Activated naive CD8-positive, alpha-beta T cell (primary cell): ENCODE results near the gene MORC1.

Experiments
- H3K27ac Mint-ChIP-seq: one replicate; pipeline ENCODE4 v1.8.0; 2021; ENCODE audit warnings: mixed read lengths
- H3K27me3 Mint-ChIP-seq: one replicate; pipeline ENCODE4 v1.8.0; 2021; ENCODE audit warnings: mixed read lengths
- H3K36me3 Mint-ChIP-seq: one replicate; pipeline ENCODE4 v1.8.0; 2021; ENCODE audit warnings: mixed read lengths
- H3K4me1 Mint-ChIP-seq: one replicate; pipeline ENCODE4 v1.8.0; 2021; ENCODE audit warnings: low read depth, mixed read lengths
- H3K4me3 Mint-ChIP-seq: one replicate; pipeline ENCODE4 v1.8.0; 2021; ENCODE audit warnings: mild to moderate bottlenecking, mixed read lengths
- H3K9me3 Mint-ChIP-seq: one replicate; pipeline ENCODE4 v1.8.0; 2021; ENCODE audit warnings: low read depth, mixed read lengths

MORC1 gene

DNA sequence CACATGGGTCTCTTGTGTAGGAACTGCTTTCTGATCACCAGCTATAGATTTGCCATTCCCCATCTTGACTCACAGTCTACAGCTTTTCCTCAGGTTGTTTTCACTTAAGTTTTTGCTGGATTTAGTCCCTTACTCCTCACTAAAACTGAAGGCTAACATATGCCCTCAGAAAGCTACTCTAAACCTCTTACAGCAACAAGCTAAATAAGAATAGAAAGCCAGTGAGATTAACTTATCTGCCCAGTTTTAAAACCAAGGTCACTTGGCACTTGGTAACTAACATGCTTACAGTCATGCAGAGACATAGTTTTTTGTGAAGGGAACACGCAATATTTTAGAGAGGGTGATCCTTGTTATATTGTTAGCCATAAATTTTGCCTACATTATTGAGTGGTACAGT is 164.2 kb downstream of the MORC1 start, which contains the start of gene GUCA1C:
Gene GUCA1C, minus strand, starts transcription at position 180 of the 400 bp plus-strand sequence. Its CDS starts 117 bp downstream, at position 63.
- no peaks in the 10 kb centered on the region for H3K36me3 Mint-ChIP-seq
- H3K27ac Mint-ChIP-seq, result no peak within 1 kb of the TSS
- H3K4me3 Mint-ChIP-seq, result no peak within 1 kb of the TSS
- H3K9me3 Mint-ChIP-seq, result no peaks in the 10 kb centered on the region
- H3K4me1 Mint-ChIP-seq, result no peaks in the 10 kb centered on the region
- H3K27me3 Mint-ChIP-seq, result peaks cover 6% of the 10 kb centered on the region

GRCh38 chr3:108953210-108953609 is 164.7 kb downstream of the MORC1 start:
- Mint-ChIP-seq H3K27me3 (peaks cover 6% of the 10 kb centered on the region), H3K9me3 (no peaks in the 10 kb centered on the region), H3K36me3 (no peaks in the 10 kb centered on the region), H3K4me1 (no peaks in the 10 kb centered on the region), H3K4me3 (no peak overlapping the region), H3K27ac (no peak overlapping the region)

DNA sequence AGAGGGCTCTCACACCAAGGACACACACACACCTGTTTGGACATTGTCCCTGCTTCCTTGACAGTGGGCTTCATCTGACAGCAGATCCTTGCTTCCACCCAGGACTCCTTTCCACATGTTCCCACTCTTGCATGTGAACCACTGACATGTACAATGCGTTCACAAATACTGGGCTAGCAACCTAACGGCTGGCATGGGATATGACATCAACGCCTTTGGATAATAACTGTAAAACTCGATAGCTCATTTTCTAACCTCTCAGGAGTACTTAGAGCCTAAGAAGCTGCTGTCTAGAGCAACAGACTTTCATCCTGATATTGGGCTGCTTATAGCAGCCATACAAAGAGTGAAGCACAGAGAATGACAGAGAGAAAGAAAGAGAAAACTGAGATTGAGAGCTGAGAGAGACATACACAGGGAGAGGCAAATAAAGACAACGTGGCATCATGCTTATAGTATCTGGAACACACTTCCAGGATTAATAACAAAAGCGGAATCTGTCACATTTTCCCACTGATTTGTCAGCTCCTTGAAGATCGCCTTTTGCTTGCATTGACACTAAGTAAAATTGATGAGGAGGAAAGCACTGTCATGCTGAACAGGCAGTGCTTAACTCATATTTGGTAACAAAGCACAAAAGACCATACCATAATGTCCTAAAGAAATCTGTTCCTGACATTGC is 166.0 kb downstream of the MORC1 start:
- no peaks in the 10 kb centered on the region for H3K36me3 Mint-ChIP-seq
- peaks cover 6% of the 10 kb centered on the region for H3K27me3 Mint-ChIP-seq

DNA sequence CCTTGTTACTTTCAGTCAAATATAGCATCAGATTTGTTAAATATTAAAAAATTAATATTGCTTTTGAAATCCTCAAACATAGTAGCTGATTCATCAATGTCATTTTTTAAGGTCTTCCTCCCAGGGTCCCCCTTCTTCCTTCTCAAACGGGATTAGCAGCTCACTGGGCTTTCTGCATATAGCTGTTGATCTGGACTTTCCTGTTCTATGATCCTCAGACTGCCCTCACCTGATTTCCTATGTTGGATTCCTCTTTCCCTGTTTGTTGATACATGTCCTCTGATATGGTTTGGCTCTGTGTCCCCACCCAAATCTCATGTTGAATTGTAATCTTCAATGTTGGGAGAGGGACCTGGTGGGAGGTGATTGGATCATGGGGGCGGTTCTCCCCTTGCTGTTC is 170.1 kb downstream of the MORC1 start:
- H3K27me3 Mint-ChIP-seq, result peaks cover 5% of the 10 kb centered on the region
- no peaks in the 10 kb centered on the region for H3K4me1 Mint-ChIP-seq
- no peak overlapping the region for H3K4me3 Mint-ChIP-seq
- H3K36me3 Mint-ChIP-seq, result no peaks in the 10 kb centered on the region
- H3K27ac Mint-ChIP-seq, result no peak overlapping the region
- no peaks in the 10 kb centered on the region for H3K9me3 Mint-ChIP-seq

More for the DNA sequence above, 166.0 kb downstream of the MORC1 start:
- no peak overlapping the region for H3K27ac Mint-ChIP-seq
- no peaks in the 10 kb centered on the region for H3K9me3 Mint-ChIP-seq
- no peaks in the 10 kb centered on the region for H3K4me1 Mint-ChIP-seq
- no peak overlapping the region for H3K4me3 Mint-ChIP-seq

DNA sequence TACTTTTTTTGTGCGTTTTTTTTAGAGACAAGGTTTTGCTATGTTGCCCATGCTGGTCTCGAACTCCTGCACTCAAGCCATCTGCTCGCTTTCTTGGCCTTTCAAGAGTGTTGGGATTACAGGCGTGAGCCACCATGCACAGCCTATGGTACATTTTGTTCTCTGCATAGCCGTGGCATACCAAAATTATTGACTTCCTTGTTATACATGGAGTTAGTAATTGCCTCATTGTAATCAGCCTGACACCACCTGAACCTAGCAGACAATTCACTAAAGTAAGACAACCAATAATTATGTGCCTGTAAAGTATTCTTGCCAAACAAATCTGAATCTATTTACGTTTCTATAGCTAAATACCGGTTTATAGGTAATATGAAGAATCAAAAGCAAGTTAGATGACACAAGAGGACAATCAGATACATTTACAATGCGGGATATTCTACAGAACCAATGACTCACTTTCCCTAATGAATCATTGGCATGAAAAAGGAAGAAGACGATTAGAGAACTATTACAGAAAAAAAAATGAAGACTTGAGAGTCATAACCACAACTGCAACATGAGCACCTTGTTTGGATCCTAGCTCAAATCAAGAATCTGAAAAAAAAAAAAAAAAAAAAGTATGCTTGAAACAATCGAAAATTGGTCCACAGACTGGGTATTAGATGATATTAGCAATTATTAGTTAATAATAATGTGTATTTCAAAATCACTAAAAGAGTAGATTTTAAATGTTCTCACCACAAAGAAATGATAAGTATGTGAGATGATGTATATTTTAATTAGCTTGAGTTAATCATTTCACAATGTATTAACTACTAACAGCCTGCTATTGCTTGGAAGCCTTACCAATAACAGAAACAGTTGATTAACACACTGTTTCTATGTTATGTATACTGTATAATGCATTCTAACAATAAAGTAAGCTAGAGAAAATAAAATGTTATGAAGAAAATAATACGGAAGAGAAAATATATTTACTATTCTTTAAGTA is 171.3 kb downstream of the MORC1 start:
- Mint-ChIP-seq H3K27me3 (peaks cover 5% of the 10 kb centered on the region), H3K4me3 (no peak overlapping the region), H3K36me3 (no peaks in the 10 kb centered on the region), H3K4me1 (no peaks in the 10 kb centered on the region), H3K9me3 (no peaks in the 10 kb centered on the region), H3K27ac (no peak overlapping the region)

- H3K27ac Mint-ChIP-seq, result no peak overlapping the region
- H3K36me3 Mint-ChIP-seq, result no peaks in the 10 kb centered on the region
- no peak overlapping the region for H3K4me3 Mint-ChIP-seq
- H3K27me3 Mint-ChIP-seq, result no peaks in the 10 kb centered on the region
- no peaks in the 10 kb centered on the region for H3K4me1 Mint-ChIP-seq
- H3K9me3 Mint-ChIP-seq, result no peaks in the 10 kb centered on the region
Observed at GRCh38 chr3:108940568-108941263, 177.2 kb downstream of the MORC1 start.

DNA sequence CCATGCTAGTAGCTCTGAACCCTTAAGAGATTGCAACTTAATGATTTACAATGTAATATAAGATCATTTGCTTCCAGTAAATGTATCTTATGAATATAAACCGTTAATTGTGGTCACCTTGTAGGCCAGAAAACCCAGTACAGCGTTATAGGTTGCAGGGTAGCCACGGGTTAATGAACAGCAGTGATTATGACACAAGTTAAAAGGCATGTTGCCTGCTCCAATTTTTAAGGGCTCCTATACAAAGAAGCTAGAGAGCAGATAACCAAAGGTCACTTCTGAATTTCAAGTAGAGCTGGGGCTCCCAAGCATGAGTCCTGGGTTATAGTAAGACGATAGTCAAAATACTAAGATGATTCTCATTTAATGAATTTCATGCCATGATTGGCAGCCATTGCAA is 177.8 kb downstream of the MORC1 start:
- no peaks in the 10 kb centered on the region for H3K9me3 Mint-ChIP-seq
- H3K4me1 Mint-ChIP-seq, result no peaks in the 10 kb centered on the region
- H3K27ac Mint-ChIP-seq, result no peak overlapping the region
- H3K36me3 Mint-ChIP-seq, result no peaks in the 10 kb centered on the region
- no peak overlapping the region for H3K4me3 Mint-ChIP-seq
- no peaks in the 10 kb centered on the region for H3K27me3 Mint-ChIP-seq

DNA sequence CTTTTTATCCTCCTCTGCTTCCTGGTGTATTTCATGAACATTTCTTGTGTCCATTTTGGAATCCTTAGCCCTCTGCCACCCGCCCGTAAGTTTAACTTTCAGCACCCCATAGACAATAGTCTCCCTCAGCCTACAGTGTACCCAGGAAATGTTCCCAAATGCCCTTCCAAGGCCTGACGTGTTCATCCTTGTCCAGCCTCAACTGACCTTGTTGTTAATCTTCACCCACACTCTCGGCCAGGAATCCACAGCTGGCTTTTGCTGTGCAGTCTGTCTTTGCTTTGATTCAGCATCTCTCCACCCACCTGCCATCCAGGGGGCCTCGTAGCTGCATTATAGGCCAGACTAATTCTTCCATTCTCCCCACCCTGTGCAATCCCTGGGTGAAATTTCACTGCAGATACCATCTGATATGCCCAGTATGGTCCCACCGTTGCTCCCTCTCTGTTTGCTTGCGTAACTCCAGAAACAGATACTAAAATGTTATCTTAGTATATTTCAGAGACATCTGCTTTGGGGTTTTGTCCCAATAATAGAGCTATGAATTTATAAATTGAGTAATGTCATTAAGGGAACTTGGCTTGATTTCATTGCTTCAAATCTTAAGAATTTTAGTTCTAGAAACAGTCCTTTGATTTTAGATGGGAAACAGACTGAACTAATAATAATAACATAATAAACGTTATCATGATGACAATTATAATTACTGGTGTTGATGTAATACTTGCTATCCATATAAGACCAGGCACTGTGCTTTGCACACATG is 180.8 kb downstream of the MORC1 start:
- H3K4me1 Mint-ChIP-seq, result no peaks in the 10 kb centered on the region
- H3K27me3 Mint-ChIP-seq, result no peaks in the 10 kb centered on the region
- no peak overlapping the region for H3K4me3 Mint-ChIP-seq
- H3K9me3 Mint-ChIP-seq, result no peaks in the 10 kb centered on the region
- H3K27ac Mint-ChIP-seq, result no peak overlapping the region
- H3K36me3 Mint-ChIP-seq, result peaks cover 3% of the 10 kb centered on the region

DNA sequence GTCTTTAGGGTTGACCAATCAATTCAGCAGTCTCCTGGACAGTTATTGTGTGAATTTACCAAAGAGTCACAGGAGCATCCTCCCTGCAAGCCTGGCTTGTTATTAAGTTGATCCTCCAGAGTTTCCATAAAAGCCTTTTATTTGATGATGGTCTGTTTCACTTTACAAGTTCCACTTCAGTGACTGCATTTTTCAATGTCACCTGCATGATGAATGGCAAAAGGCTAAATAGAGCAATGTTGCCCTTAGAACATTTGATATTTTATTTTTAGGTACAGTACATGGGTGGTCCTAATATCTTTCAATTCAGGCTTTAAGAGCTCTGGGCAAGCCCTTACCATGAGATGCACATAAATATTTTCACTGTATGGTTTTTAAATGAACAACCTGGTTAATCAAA is 186.9 kb downstream of the MORC1 start:
- Mint-ChIP-seq H3K4me1 (no peaks in the 10 kb centered on the region), H3K27ac (no peak overlapping the region), H3K9me3 (no peaks in the 10 kb centered on the region), H3K4me3 (no peak overlapping the region), H3K27me3 (peaks cover 1% of the 10 kb centered on the region), H3K36me3 (peaks cover 8% of the 10 kb centered on the region)

DNA sequence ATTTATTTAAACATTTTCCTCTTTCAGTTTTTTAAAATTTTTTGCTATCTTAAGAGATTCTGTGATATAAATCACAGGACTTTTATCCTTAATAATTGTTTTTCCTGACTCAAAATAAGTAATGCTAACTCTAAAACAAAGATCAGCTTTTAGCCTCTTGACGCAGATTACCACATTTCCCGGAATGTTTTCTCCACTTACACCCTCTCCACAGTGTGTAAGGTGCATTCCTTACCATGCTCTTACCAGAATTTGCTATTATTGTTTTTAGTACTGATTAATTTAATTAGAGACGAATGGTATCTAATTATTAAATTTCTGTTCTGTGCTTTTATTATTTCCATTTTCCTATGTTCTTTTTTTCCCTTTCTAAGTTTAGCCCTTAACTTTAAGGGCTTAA is 199.1 kb downstream of the MORC1 start:
- no peak overlapping the region for H3K27ac Mint-ChIP-seq
- H3K9me3 Mint-ChIP-seq, result no peaks in the 10 kb centered on the region
- H3K4me3 Mint-ChIP-seq, result no peak overlapping the region
- no peaks in the 10 kb centered on the region for H3K36me3 Mint-ChIP-seq
- no peaks in the 10 kb centered on the region for H3K27me3 Mint-ChIP-seq
- peaks cover 4% of the 10 kb centered on the region for H3K4me1 Mint-ChIP-seq

DNA sequence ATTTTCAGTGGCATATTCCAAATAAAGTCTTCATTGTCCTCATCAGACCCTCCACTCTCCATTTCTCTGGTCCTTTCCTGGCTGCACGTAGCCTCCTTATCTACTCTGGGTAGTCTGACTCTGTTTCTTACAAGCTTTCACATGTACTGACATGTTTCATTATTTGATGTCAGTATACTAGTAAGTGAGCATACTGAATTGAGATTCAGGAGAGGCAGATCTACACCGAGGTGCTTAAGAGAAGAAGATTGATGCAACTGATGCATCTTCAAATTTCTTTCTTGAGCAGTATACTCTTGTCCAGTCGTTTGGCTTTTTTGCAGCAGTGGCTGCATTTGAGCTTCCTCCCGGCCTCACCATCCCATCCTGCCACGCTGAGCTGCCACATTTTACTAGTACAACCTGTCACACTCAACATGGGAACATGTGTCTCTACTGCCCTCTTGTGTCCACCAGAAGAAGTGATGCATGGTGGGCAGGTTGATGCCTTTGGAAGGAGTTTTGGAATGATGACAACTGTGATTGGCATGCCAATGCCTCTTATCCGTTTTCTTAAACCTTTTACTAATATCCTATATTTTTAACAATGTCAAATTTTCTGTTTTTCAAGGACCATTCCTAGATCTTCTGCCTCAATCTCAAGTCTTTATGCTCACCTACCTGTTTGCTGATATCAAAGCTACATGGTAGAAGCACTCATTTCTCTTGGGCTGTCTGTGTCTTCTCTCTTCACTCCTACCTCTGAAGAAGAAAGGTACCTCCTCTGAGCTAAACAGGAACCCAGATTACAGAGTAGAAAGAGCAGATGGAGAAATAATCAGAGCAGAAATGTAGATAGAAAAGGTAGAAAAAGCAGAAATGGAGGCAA is 202.9 kb downstream of the MORC1 start:
- Mint-ChIP-seq H3K36me3 (no peaks in the 10 kb centered on the region), H3K4me1 (peaks cover 5% of the 10 kb centered on the region), H3K27me3 (no peaks in the 10 kb centered on the region), H3K9me3 (no peaks in the 10 kb centered on the region), H3K4me3 (no peak overlapping the region), H3K27ac (no peak overlapping the region)

DNA sequence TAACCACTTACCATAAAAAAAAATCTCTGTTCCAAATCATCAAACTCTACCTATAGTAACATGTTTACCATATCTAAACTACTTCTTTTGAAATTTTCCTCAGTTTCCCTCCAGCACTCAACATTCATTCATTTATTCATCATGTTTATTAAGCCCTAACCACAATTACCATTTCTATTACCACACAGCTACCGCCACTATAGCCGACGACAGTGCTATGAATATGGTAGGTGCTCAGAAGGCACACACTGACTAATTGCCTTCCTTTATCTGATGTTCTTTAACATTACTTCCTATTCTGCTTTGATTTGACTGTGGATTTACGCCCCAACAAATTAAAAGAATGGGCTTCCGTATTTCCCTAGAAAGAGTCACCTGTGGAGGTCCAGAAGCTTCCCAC is 208.1 kb downstream of the MORC1 start:
- Mint-ChIP-seq H3K9me3 (no peaks in the 10 kb centered on the region), H3K4me1 (peaks cover 3% of the 10 kb centered on the region), H3K4me3 (no peak overlapping the region), H3K27ac (no peak overlapping the region), H3K36me3 (no peaks in the 10 kb centered on the region), H3K27me3 (no peaks in the 10 kb centered on the region)
